Measurements from ENCODE around the gene C19orf25.

Gene C19orf25

DNA sequence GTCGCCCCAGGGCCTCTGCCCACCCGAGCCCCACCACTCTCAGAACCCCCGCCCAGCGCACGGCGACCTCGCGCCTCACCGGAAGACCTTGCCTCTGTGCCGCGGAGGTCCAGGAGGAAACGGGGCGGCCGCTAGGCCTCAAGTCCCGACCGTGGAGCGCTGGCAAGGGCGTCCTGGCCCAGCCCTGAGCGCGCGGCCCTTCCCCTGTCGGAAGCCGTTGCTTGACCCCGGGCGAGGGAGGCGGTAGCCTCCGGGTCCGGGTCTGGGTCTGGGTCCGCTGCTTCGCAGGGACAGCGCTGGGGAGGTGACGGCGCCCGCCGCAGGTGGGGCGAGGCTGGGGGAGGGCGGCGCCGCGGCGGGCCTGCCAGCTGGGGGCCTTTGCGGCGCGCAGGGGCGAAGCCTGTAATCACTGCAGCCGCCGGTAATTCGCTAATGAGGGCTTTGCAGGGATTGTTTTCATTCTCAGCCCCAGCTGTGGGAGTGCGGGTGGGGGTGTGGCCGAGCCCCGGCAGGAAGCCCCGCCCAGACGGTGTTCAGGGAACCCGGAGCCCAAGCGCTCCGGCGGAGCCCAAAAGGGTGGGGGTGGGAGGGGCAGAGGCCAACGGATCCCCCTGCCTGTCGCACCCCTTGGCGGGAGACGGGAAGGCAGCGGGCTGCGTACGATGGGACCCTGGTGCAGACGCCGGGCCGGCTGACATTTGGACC lies 8.6 kb downstream of the C19orf25 start:
- TF ChIP-seq, protein P1, sequence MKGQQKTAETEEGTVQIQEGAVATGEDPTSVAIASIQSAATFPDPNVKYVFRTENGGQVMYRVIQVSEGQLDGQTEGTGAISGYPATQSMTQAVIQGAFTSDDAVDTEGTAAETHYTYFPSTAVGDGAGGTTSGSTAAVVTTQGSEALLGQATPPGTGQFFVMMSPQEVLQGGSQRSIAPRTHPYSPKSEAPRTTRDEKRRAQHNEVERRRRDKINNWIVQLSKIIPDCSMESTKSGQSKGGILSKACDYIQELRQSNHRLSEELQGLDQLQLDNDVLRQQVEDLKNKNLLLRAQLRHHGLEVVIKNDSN (IDR thresholded peaks at IDR 0.05) = no peak
- TF ChIP-seq CEBPB (IDR thresholded peaks at IDR 0.05) (no peak), RAD21 (IDR thresholded peaks at IDR 0.05; ENCODE audit: low read depth) (no peak), TAF1 (IDR thresholded peaks at IDR 0.05; ENCODE audit: low read depth) (peak; percentile 34; the same call in 1 of the 2 replicates), TCF12 (IDR thresholded peaks at IDR 0.05; ENCODE audit: low read depth) (peak; percentile 44), ZBTB7A (IDR thresholded peaks at IDR 0.05; ENCODE audit: low read depth) (no peak), EGR1 (IDR thresholded peaks at IDR 0.05) (no peak), TEAD4 (IDR thresholded peaks at IDR 0.05) (no peak), CREB1 (IDR thresholded peaks at IDR 0.05; ENCODE audit: low read depth) (no peak), FOXM1 (IDR thresholded peaks at IDR 0.05; ENCODE audit: borderline replicate concordance, low read depth) (no peak), NFIC (IDR thresholded peaks at IDR 0.05) (no peak), EP300 (IDR thresholded peaks at IDR 0.05; ENCODE audit: borderline replicate concordance) (no peak), YY1 (IDR thresholded peaks at IDR 0.05; ENCODE audit: low read depth) (no peak)
- TF ChIP-seq, protein P2, sequence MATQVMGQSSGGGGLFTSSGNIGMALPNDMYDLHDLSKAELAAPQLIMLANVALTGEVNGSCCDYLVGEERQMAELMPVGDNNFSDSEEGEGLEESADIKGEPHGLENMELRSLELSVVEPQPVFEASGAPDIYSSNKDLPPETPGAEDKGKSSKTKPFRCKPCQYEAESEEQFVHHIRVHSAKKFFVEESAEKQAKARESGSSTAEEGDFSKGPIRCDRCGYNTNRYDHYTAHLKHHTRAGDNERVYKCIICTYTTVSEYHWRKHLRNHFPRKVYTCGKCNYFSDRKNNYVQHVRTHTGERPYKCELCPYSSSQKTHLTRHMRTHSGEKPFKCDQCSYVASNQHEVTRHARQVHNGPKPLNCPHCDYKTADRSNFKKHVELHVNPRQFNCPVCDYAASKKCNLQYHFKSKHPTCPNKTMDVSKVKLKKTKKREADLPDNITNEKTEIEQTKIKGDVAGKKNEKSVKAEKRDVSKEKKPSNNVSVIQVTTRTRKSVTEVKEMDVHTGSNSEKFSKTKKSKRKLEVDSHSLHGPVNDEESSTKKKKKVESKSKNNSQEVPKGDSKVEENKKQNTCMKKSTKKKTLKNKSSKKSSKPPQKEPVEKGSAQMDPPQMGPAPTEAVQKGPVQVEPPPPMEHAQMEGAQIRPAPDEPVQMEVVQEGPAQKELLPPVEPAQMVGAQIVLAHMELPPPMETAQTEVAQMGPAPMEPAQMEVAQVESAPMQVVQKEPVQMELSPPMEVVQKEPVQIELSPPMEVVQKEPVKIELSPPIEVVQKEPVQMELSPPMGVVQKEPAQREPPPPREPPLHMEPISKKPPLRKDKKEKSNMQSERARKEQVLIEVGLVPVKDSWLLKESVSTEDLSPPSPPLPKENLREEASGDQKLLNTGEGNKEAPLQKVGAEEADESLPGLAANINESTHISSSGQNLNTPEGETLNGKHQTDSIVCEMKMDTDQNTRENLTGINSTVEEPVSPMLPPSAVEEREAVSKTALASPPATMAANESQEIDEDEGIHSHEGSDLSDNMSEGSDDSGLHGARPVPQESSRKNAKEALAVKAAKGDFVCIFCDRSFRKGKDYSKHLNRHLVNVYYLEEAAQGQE (IDR thresholded peaks at IDR 0.05; ENCODE audit: low read depth) = no peak
- TF ChIP-seq, protein P3, sequence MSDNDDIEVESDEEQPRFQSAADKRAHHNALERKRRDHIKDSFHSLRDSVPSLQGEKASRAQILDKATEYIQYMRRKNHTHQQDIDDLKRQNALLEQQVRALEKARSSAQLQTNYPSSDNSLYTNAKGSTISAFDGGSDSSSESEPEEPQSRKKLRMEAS (IDR thresholded peaks at IDR 0.05) = peak; percentile 28; the same call in 1 of the 2 replicates

DNA sequence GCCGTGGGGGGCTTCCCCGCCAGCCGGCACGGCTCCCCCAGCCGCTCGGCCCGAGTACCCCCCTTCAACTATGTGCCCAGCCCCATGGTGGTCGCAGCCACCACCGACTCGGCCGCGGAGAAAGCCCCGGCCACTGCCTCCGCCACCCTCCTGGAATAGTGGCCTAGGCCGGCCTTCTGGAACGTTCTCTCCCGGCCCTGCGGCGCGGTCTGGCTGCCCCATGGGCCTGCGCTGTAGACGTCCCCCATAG lies 9.0 kb downstream of the C19orf25 start:
- TF ChIP-seq FOXM1 (IDR thresholded peaks at IDR 0.05; ENCODE audit: borderline replicate concordance, low read depth) = no peak
- no peak for TF ChIP-seq TCF12 (IDR thresholded peaks at IDR 0.05; ENCODE audit: low read depth)
- no peak for TF ChIP-seq EGR1 (IDR thresholded peaks at IDR 0.05)
- TF ChIP-seq, protein P3 (IDR thresholded peaks at IDR 0.05) = no peak
- TF ChIP-seq CEBPB (IDR thresholded peaks at IDR 0.05) = no peak
- TF ChIP-seq ZBTB7A (IDR thresholded peaks at IDR 0.05; ENCODE audit: low read depth) = no peak
- no peak for TF ChIP-seq YY1 (IDR thresholded peaks at IDR 0.05; ENCODE audit: low read depth)
- no peak for TF ChIP-seq EP300 (IDR thresholded peaks at IDR 0.05; ENCODE audit: borderline replicate concordance)
- no peak for TF ChIP-seq TAF1 (IDR thresholded peaks at IDR 0.05; ENCODE audit: low read depth)
- TF ChIP-seq CREB1 (IDR thresholded peaks at IDR 0.05; ENCODE audit: low read depth) = no peak
- TF ChIP-seq RAD21 (IDR thresholded peaks at IDR 0.05; ENCODE audit: low read depth) = no peak
- no peak for TF ChIP-seq TEAD4 (IDR thresholded peaks at IDR 0.05)
- TF ChIP-seq NFIC (IDR thresholded peaks at IDR 0.05) = no peak
- TF ChIP-seq, protein P1 (IDR thresholded peaks at IDR 0.05) = no peak
- TF ChIP-seq, protein P2 (IDR thresholded peaks at IDR 0.05; ENCODE audit: low read depth) = no peak

DNA sequence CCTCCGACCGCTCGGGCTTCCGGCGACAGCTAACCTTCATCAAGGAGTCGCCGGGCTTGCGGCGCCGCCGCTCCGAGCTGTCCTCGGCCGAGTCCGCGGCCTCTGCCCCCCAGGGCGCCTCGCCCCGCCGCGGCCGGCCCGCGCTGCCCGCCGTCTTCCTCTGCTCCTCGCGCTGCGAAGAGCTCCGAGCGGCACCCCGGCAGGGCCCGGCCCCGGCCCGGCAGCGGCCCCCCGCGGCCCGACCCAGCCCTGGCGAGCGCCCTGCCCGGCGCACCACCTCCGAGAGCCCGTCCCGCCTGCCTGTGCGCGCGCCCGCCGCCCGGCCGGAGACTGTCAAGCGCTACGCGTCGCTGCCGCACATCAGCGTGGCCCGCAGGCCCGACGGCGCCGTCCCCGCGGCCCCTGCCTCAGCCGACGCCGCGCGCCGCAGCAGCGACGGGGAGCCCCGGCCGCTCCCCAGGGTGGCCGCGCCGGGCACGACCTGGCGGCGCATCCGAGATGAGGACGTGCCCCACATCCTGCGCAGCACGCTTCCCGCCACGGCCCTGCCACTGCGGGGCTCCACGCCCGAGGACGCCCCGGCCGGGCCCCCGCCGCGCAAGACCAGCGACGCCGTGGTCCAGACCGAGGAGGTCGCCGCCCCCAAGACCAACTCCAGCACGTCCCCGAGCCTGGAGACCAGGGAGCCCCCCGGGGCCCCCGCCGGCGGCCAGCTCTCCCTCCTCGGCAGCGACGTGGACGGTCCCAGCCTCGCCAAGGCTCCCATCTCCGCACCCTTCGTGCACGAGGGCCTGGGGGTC lies 9.6 kb downstream of the C19orf25 start:
- TF ChIP-seq TCF12 (IDR thresholded peaks at IDR 0.05; ENCODE audit: low read depth) = no peak
- TF ChIP-seq CEBPB (IDR thresholded peaks at IDR 0.05) = no peak
- TF ChIP-seq, protein P2 (IDR thresholded peaks at IDR 0.05; ENCODE audit: low read depth) = no peak
- no peak for TF ChIP-seq TAF1 (IDR thresholded peaks at IDR 0.05; ENCODE audit: low read depth)

DNA sequence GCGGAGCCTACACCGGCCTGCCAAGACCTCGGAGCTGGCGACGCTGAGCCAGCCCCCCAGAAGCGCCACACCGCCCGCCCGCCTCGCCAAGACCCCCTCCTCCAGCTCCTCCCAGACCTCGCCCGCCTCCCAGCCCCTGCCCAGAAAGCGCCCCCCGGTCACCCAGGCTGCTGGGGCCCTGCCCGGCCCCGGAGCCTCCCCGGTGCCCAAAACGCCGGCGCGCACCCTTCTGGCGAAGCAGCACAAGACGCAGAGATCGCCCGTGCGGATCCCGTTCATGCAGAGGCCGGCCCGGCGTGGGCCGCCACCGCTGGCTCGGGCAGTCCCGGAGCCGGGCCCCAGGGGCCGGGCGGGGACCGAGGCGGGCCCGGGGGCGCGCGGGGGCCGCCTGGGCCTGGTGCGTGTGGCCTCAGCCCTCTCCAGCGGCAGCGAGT lies 10.2 kb downstream of the C19orf25 start:
- TF ChIP-seq CREB1 (IDR thresholded peaks at IDR 0.05; ENCODE audit: low read depth) (no peak), RAD21 (IDR thresholded peaks at IDR 0.05; ENCODE audit: low read depth) (no peak; the same call in 1 of the 2 replicates), TEAD4 (IDR thresholded peaks at IDR 0.05) (no peak), FOXM1 (IDR thresholded peaks at IDR 0.05; ENCODE audit: borderline replicate concordance, low read depth) (no peak), YY1 (IDR thresholded peaks at IDR 0.05; ENCODE audit: low read depth) (no peak), CEBPB (IDR thresholded peaks at IDR 0.05) (no peak), TAF1 (IDR thresholded peaks at IDR 0.05; ENCODE audit: low read depth) (no peak), EP300 (IDR thresholded peaks at IDR 0.05; ENCODE audit: borderline replicate concordance) (no peak), NFIC (IDR thresholded peaks at IDR 0.05) (no peak), ZBTB7A (IDR thresholded peaks at IDR 0.05; ENCODE audit: low read depth) (no peak), EGR1 (IDR thresholded peaks at IDR 0.05) (no peak), TCF12 (IDR thresholded peaks at IDR 0.05; ENCODE audit: low read depth) (no peak)
- TF ChIP-seq, protein P2 (IDR thresholded peaks at IDR 0.05; ENCODE audit: low read depth) = no peak
- TF ChIP-seq, protein P1 (IDR thresholded peaks at IDR 0.05) = no peak
- TF ChIP-seq, protein P3 (IDR thresholded peaks at IDR 0.05) = no peak
